HG03558 (cell line): ENCODE data around the gene RTRAF.

Experiments
- ATAC-seq: cut with Tn5 transposase; IDR thresholded peaks from one replicate; pipeline ENCODE4 v1.9.1; 2021; ENCODE audit warnings: moderate number of reproducible peaks; ENCODE audit not compliant: unreplicated experiment; ENCODE audit errors: extremely low read depth

Gene RTRAF

GRCh38 chr14:52046376-52046917 lies 57.1 kb downstream of the RTRAF start:
- ATAC-seq = no peak

- no peak for ATAC-seq
These were observed 58.8 kb downstream of the RTRAF start for GRCh38 chr14:52048116-52048515.

- ATAC-seq = no peak
These were observed 59.4 kb downstream of the RTRAF start for GRCh38 chr14:52048641-52049204.

- no peak for ATAC-seq
These were observed 59.9 kb downstream of the RTRAF start for GRCh38 chr14:52049271-52049670.

- ATAC-seq = no peak
These were observed 60.6 kb downstream of the RTRAF start for GRCh38 chr14:52049721-52050588.

GRCh38 chr14:52051251-52051650 lies 61.9 kb downstream of the RTRAF start:
- ATAC-seq = no peak

- no peak for ATAC-seq
These were observed 62.5 kb downstream of the RTRAF start for GRCh38 chr14:52051871-52052270.

GRCh38 chr14:52052288-52052943 lies 63.1 kb downstream of the RTRAF start:
- no peak for ATAC-seq

GRCh38 chr14:52053044-52053443 lies 63.7 kb downstream of the RTRAF start:
- ATAC-seq = no peak

- ATAC-seq = no peak
These were observed 65.3 kb downstream of the RTRAF start for GRCh38 chr14:52054678-52055077.

- ATAC-seq = no peak
These were observed 65.8 kb downstream of the RTRAF start for GRCh38 chr14:52055167-52055566.

- ATAC-seq = no peak
These were observed 69.0 kb downstream of the RTRAF start for GRCh38 chr14:52058341-52058740.

GRCh38 chr14:52059649-52060048 lies 70.3 kb downstream of the RTRAF start:
- no peak for ATAC-seq

- no peak for ATAC-seq
These were observed 70.7 kb downstream of the RTRAF start for GRCh38 chr14:52060080-52060479.
